Dedifferentiated amniotic fluid mesenchymal stem cell (primary cell): Measurements from ENCODE around the gene GFAP.

ENCODE experiments used
- DNase-seq: peaks from one replicate; pipeline ENCODE4 v3.0.0-alpha.2; 2016; ENCODE audit errors: extremely low spot score

GFAP gene

DNA sequence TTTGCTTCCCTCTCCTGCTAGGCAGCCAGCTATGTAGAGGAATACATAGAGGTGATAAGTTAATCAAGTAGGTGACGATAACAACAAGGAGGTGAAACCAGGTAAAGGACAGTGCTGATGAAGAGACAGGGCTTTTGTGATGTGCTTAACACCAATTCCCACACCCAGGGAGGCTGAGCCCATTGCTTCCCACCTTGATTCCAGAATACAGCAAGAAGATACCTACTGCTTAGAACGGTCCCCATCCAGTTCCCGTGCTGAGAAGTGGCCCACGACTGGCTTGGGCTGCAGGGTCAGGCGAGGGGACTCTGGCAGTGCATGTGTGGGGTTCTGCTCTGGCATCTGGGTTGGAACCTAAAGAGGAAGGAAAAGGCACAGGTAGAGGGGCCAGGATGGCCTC lies 16.1 kb upstream of the GFAP start:
- DNase-seq = no peak

GRCh38 chr17:44930667-44931066 lies 15.4 kb upstream of the GFAP start:
- no peak for DNase-seq

DNA sequence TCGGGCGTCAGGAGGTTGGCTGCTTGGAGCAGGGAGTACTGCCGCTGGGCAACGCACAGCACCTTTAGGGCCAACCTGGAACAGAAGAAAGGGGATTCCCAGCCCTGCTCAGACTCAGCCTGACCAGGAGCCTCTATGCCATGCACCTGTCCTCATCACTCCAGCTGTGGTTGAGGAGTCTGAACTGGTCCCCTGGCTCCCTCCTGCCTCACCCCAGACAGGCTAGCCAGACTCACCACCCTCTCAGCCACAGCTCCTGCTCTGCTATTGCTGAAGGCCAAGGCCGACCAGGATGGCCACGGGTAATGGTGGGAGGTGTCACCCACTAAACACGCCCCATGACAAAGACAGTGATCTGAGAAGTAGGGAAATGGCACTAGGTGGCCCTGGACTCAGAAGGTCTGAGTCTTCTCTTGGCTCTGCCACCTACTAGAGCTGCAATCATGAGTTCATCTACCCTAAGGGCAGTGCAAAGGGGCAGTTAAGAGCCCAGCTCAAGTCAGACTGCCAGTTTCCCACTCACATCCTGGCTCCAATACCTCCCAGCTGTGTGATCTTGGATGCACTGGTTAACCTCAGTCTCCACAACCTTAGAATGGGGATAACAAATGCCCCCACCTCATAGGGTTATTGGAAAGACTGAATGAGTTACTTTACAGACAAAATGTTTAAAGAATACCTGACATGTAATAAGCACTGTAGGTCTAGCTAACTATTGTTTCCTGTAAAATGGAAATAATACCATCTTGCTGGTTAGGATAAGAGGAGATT lies 13.8 kb upstream of the GFAP start:
- no peak for DNase-seq

- DNase-seq = no peak
Measured at GRCh38 chr17:44928136-44928535, 12.8 kb upstream of the GFAP start.

- DNase-seq = no peak
Measured at GRCh38 chr17:44927696-44928095, 12.4 kb upstream of the GFAP start.

DNA sequence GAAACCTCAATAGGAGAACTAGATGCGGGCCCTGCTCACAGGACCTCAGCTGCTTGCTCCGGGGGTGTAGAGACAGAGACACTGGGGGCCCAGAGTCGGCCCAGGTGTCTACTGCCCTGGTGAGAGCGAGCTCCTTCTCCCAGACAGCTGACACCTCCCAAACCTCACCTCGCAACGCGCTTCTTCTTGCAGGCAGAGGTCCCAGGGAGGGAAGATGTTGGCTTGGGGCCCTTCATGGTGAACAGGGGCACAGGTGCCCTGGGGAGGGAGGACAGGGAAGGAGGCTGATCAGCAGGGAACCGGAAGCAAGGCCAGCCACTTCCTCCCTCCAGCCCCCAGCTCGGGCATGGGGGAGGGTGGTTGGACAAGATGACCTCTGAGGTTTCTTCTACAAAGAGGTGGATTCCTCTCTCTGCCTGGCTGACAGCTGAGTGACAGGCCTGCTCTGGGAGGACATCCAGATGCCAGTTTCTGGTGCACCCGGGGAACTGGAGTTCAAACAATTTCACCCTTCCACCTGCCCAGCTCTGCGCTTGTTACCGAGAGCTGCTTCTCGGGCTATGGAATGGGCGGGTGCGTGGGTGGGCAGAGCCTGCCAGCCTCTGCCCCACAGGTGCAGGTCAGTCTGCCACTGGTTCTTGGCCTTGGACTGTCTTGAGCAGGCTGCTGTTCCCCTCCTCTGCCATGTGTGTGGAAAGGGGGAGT lies 11.7 kb upstream of the GFAP start:
- no peak for DNase-seq

- DNase-seq = no peak
Measured at GRCh38 chr17:44925731-44926697, 10.7 kb upstream of the GFAP start.

DNA sequence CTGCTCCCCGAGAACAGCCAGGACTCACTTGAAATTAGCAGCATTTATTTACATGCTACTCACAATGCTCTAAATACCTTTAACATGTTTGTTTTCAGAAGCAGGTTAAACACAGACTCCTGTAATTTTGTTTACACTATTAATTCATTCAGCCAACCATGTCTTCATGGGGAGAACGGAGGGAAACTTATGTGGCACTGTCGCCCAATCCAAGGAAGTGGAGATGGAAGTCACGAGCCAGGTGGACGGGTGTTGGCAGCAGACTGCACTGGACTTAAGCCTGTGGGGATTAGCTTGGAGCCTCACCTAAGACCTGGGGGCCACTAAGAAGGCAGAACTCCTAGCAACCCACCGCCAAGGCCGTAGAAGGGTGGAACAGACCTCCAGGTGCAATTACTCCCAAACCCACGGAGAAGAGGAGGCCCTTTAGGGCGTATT lies 8.8 kb upstream of the GFAP start:
- no peak for DNase-seq

- DNase-seq = no peak
Measured at GRCh38 chr17:44922746-44923470, 7.6 kb upstream of the GFAP start.

DNA sequence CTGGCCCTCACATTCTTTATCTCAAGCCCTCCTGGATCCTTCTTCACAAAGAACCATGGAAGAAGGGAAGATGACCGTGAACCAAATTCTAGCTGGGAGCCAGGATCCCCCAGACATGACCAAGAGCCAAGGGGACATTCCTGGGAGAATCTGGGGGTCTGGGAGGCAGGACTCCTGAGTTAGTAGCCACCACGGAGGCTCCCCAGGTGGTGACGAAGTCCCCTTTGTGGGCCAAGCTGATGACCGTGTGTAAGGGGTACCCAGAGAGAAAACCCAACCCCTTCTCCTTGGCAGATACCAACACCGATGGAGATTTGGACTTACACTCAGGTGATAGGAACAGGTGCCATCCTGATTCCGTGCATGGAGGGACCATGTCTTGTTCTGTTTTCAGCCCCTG lies 6.8 kb upstream of the GFAP start:
- DNase-seq = no peak

- DNase-seq = no peak
Measured at GRCh38 chr17:44921122-44921882, 6.0 kb upstream of the GFAP start.

GRCh38 chr17:44920565-44920940 lies 5.3 kb upstream of the GFAP start:
- no peak for DNase-seq

GRCh38 chr17:44919885-44920564 lies 4.7 kb upstream of the GFAP start:
- peak; percentile 76 for DNase-seq

DNA sequence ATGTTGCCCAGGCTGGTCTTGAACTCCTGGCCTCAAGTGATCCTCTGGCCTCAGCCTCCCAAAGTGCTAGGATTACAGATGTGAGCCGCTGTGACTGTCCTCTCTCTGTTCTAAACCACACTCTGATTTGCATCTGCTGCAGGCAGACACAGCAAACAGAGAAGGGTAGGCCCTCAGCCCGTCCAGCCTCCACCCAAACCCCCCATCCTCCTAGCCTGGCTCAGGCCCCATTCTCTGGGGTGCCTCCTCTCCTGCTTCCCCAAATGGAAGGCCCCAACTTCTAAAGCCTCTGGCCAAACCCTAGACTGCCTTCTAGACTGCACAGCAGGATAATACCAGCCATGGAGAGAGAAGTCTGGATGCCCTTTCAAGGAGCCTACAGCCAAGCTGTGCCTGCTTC lies 4.1 kb upstream of the GFAP start:
- DNase-seq = no peak

DNA sequence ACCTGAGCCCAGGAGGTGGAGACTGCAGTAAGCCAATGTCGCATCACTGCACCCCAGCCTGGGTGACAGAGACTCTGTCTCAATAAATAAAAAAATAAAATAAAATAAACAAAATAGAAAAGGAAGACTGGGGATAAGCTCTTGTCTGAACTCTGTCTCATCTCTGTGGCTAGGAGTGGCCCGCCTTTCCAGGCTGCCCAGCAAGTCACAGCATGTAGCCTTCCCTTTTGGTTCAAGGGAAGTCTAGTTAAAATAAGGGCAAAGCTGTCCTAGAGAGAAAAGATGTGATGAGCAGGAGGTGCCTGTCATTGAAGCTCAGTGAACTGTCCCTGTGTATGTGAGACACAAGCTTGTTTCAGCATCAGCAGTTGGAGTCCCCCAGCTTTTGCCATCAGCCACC lies 2.7 kb upstream of the GFAP start:
- no peak for DNase-seq

DNA sequence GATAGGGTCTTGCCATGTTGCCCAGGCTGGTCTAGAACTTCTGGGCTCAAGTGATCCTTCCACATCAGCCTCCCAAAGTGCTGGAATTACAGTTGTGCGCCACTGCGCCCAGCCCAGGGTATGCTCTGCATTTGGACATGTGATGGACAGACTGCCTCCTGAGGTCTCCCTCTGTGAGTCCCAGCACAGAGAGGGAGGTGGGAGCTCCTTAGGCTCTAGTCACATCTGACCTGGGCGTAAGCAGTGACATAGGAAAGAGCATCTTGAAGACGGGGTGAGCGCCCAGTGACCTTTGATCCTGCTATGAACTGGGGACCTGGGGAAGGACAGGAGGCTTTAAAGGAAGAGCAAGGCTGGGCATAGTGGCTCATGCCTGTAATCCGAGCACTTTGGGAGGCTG lies 2.2 kb upstream of the GFAP start:
- no peak for DNase-seq

DNA sequence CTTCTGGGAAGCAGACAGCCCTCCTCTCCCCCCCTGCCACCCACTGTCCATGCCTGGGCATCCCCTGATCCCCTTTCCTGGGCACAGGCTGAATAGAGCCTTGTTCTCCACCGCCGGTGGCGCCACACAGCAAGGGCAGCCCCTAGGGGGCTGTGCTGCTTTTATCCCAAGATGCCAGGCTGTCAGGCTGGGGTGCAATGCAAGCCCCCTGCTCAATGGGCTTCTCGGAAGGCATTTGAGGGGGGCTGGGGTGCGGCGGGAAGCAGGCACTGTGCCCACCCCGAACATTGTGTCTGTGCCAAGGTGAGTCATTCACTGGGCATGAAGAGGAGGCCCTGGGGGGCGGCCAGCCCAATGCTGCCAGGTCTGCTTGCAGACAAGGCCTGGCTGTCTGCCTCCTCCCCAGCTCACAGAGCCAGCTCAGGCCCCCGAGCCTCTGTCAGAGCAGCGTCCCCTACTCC lies 1.5 kb upstream of the GFAP start:
- no peak for DNase-seq

DNA sequence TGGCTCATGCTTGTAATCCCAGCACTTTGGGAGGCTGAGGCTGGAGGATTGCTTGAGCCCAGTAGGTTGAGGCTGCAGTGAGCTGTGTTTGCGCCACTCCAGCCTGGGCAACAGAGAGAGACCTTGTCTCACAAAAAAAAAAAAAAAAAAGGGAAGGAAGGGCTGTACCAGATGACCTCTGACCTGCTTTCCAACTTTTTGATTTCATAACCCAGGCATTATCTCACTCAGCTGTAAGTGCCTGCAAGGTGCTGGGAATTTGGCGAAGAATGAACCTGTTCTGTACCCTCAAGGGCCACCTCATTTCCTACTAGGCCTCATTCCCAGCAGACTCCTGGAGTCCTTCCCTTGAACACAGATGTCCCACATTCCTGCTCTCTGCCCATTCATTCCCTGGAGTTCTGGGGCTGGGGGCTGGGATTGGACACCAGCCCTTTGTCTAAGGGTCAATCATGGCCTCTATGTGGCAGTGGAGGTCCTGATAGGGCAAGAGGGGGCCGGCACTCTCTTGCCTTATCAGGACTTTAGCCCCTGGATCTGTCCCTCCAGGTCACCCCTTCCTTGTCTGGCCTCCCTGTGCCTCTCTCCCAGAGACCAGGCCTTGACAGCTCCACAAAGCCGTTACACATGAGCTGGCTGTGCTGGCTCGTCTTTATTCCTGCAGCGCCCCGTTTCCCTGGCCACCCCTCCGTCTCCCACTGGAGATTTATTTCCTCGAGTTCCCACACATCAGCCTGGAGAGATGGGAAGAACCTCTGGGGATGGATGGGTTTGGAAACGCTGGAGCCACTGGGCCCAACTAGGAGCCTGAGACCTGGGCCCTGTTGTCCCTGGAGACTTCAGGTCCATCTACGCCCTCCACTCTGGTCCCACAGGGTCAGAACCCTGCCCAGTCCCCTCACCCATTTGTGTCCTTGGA lies 821 bp upstream of the GFAP start:
- no peak for DNase-seq

DNA sequence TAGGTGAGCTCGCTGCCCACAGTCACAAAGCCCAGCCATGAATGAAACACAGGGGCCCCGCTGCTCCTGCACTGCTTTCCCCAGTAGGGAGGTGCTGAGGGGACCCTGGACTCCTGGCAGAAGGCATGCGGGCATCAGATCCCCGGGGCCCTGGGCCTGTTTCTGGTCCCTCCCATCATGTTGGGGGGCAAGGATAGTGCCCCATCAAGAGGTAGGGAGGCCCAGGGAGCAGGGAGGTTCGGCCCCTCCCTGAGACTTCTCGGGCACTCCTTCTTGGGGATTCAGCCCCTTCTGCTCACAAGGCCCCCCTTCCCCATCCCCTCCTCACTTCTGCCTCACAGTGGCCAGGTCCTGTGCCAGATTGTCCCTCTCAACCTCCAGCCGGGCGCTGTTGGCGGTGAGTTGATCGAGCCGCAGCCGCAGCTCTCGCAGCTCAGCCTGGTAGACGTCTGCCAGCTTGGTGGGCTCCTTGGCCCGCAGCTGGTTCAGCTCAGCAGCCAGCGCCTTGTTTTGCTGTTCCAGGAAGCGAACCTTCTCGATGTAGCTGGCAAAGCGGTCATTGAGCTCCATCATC lies 515 bp downstream of the GFAP start:
- DNase-seq = no peak
